ENCODE data around the gene JAZF1. TPM values are rescaled to one million over a fixed set of nuclear protein-coding genes. Genes with fewer than 3 reads are reported as not detected.

The JAZF1 gene
- total RNA-seq, 1 donor from 2014 or later: 33.8 TPM

DNA sequence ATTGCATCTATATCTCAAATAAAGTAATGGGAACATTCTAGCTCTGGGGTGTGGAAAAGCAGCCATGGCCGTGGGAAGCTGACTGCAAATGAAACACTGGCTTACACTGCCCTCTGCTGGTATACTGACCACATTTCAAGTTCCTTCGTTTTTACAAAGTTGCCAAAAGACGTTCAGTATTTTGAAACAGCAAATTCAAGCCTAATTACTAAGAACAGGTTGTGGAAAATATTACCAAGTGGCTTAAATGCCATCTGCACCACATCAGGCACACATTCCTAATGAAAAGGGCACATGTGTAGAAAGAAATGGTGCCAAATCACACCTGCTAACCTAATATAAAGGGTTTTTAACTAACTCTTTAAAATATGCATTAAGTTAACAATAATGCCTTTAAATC lies 83.9 kb downstream of the JAZF1 start:
- Mint-ChIP-seq H3K27ac (ENCODE audit: unreplicated experiment) (no peak overlapping the region), H3K27me3 (ENCODE audit: low read depth) (no peaks in the 10 kb centered on the region)
- peak; percentile 94 for TF ChIP-seq CTCF (IDR thresholded peaks at IDR 0.05)

DNA sequence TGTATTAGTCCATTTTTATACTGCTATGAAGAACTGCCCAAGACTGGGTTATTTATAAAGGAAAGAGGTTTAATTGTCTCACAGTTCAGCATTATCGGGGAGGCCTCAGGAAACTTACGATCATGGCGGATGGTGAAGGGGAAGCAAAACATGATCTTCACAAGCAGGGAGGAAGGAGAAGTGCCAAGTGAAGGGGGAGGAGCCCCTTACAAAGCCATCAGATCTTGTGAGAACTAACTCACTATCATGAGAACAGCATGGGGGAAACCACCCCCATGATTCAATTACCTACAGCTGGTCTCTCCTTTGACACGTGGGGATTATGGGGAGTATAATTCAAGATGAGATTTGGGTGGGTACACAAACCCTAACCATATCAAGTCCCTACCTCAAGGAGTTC lies 85.4 kb downstream of the JAZF1 start:
- no peak for TF ChIP-seq CTCF (IDR thresholded peaks at IDR 0.05)
- no peaks in the 10 kb centered on the region for H3K27me3 Mint-ChIP-seq (ENCODE audit: low read depth)
- no peak for DNase-seq (ENCODE audit: low spot score)
- H3K36me3 Mint-ChIP-seq (ENCODE audit: low read depth): peaks cover 4% of the 10 kb centered on the region
- peaks cover 36% of the 10 kb centered on the region for H3K4me1 Mint-ChIP-seq (ENCODE audit: low read depth)
- H3K27ac Mint-ChIP-seq (ENCODE audit: unreplicated experiment): peak overlapping the region; percentile 6
- H3K9me3 Mint-ChIP-seq (ENCODE audit: low read depth): no peaks in the 10 kb centered on the region
- H3K4me3 Mint-ChIP-seq (ENCODE audit: unreplicated experiment): no peak overlapping the region

More for the DNA sequence above, 83.9 kb downstream of the JAZF1 start:
- no peak overlapping the region for H3K4me3 Mint-ChIP-seq (ENCODE audit: unreplicated experiment)
- H3K4me1 Mint-ChIP-seq (ENCODE audit: low read depth): peaks cover 25% of the 10 kb centered on the region
- no peaks in the 10 kb centered on the region for H3K9me3 Mint-ChIP-seq (ENCODE audit: low read depth)
- no peak for DNase-seq (ENCODE audit: low spot score)
- peaks cover 4% of the 10 kb centered on the region for H3K36me3 Mint-ChIP-seq (ENCODE audit: low read depth)

GRCh38 chr7:28093623-28094232 lies 86.9 kb downstream of the JAZF1 start:
- DNase-seq (ENCODE audit: low spot score): no peak
- peak overlapping the region; percentile 15 for H3K27ac Mint-ChIP-seq (ENCODE audit: unreplicated experiment)

DNA sequence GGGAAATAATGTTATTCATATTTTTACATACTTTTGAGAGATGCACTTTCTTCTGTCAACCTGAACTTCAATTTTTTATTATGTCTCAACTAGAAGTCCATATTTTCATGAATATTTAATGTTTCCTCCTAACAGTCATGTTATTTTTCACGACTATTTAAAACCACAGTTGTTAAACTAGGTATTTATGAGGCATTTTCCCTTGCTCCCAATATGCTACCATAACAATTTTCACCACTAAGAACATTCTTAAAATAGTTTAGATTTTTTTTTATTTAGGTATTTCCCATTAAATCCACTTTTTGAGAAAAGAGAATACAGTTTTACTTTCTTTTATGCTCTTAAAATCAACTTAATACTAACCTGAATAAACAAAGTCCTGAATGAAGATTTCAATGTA lies 89.4 kb downstream of the JAZF1 start:
- Mint-ChIP-seq H3K4me1 (ENCODE audit: low read depth) (peaks cover 42% of the 10 kb centered on the region), H3K27me3 (ENCODE audit: low read depth) (no peaks in the 10 kb centered on the region), H3K36me3 (ENCODE audit: low read depth) (peaks cover 4% of the 10 kb centered on the region), H3K4me3 (ENCODE audit: unreplicated experiment) (no peak overlapping the region), H3K9me3 (ENCODE audit: low read depth) (no peaks in the 10 kb centered on the region), H3K27ac (ENCODE audit: unreplicated experiment) (no peak overlapping the region)
- DNase-seq (ENCODE audit: low spot score): no peak
- no peak for TF ChIP-seq CTCF (IDR thresholded peaks at IDR 0.05)

More at GRCh38 chr7:28093623-28094232, 86.9 kb downstream of the JAZF1 start:
- TF ChIP-seq CTCF (IDR thresholded peaks at IDR 0.05): peak; percentile 86
- Mint-ChIP-seq H3K4me1 (ENCODE audit: low read depth) (peaks cover 43% of the 10 kb centered on the region), H3K36me3 (ENCODE audit: low read depth) (peaks cover 4% of the 10 kb centered on the region), H3K9me3 (ENCODE audit: low read depth) (no peaks in the 10 kb centered on the region), H3K4me3 (ENCODE audit: unreplicated experiment) (no peak overlapping the region), H3K27me3 (ENCODE audit: low read depth) (no peaks in the 10 kb centered on the region)

DNA sequence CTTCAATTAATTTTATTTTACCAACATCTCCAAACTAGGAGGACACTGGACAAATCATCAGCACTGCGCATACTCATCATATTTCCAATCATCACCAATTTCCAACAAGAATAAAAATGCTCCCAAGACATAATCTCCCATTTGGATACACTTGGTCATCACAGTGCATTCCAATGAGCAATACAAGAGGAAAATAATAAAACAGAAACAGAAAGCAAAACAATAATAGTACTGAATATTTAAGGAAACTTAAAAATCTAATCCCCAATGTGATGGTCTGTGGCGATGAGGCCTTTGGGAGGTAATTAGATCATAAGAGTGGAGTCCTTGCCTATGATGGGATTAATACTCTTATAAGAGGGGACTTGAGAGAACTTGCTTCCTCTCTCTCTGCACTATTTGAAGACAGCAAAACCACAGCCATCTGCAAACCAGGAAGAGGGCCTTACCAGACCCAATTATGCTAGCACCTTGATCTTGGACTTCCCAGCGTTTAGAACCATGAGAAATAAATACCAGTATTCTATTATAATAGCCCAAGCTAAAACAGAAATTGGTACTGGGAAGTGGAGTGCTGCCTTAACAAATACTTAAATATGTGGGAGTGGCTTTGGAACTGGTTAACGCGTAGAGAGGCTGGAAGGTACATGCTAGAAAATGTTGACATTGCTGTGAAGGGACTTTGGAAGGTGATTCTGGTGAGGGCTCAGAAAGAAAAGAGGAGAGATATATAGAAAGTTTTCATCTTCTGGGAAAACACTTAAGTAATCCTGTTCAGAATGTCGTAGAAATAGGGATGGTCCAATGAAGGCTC lies 91.5 kb downstream of the JAZF1 start:
- H3K4me3 Mint-ChIP-seq (ENCODE audit: unreplicated experiment): no peak overlapping the region
- H3K27ac Mint-ChIP-seq (ENCODE audit: unreplicated experiment): no peak overlapping the region
- peaks cover 42% of the 10 kb centered on the region for H3K4me1 Mint-ChIP-seq (ENCODE audit: low read depth)
- DNase-seq (ENCODE audit: low spot score): no peak
- TF ChIP-seq CTCF (IDR thresholded peaks at IDR 0.05): no peak
- H3K36me3 Mint-ChIP-seq (ENCODE audit: low read depth): no peaks in the 10 kb centered on the region
- H3K9me3 Mint-ChIP-seq (ENCODE audit: low read depth): no peaks in the 10 kb centered on the region
- no peaks in the 10 kb centered on the region for H3K27me3 Mint-ChIP-seq (ENCODE audit: low read depth)

All from chondrocyte (in vitro differentiated cells).